PC-3 (cell line): ENCODE results near the gene RNF157. TPM values are rescaled to one million over a fixed set of nuclear protein-coding genes. Genes with fewer than 3 reads are reported as not detected.

ENCODE experiments used
- ATAC-seq: fragments of 200-7000 bp; cut with Tn5 transposase; 2 replicates; pipeline ENCODE4 v1.9.1; 2020; ENCODE audit warnings: mild to moderate bottlenecking, moderate library complexity
- BruUV-seq: library from RNA; stranded (reverse); fragments of 400-500 nt; replicated peaks from 2 replicates; lab custom pipeline; 2021; lab: Mats Ljungman, UMichigan
- CTCF ChIA-PET: fragments of 300-600 bp; sonication (Branson Sonifier 250); formaldehyde crosslinking; loops from one replicate; lab custom pipeline; 2022; ENCODE audit warnings: antibody characterized with exemption; lab: Charles Lee
- POLR2A ChIA-PET: fragments of 300-600 bp; sonication (Branson Sonifier 250); formaldehyde crosslinking; loops from one replicate; lab custom pipeline; 2022; ENCODE audit warnings: antibody characterized with exemption; ENCODE audit not compliant: unreplicated experiment; lab: Charles Lee
- DNase-seq: peaks from one replicate; pipeline ENCODE4 v3.0.0-alpha.2; 2015
- H2AFZ ChIP-seq: fragments of 300-600 bp; sonication (generic); 2 replicates; pipeline ENCODE4 v1.6.0; 2016; ENCODE audit warnings: antibody characterized with exemption, low read length
- H3F3A ChIP-seq: fragments of 300-600 bp; sonication (generic); one replicate; pipeline ENCODE4 v1.6.0; 2017; ENCODE audit warnings: antibody characterized with exemption, low read length, control low read depth, mild to moderate bottlenecking; ENCODE audit not compliant: unreplicated experiment
- H3K27ac ChIP-seq: fragments of 300-600 bp; sonication (generic); 2 replicates; pipeline ENCODE4 v1.5.1; 2016; ENCODE audit warnings: mild to moderate bottlenecking, low read length
- H3K27me3 ChIP-seq: fragments of 300-600 bp; sonication (generic); 2 replicates; pipeline ENCODE4 v1.6.1; 2016; ENCODE audit warnings: low read length, mixed read lengths
- H3K36me3 ChIP-seq: fragments of 300-600 bp; sonication (generic); 2 replicates; pipeline ENCODE4 v1.6.1; 2016; ENCODE audit warnings: low read depth, mixed run types, low read length, mixed read lengths
- H3K4me1 ChIP-seq: fragments of 300-600 bp; sonication (generic); 2 replicates; pipeline ENCODE4 v1.5.1; 2016; ENCODE audit warnings: low read length; ENCODE audit not compliant: insufficient read depth
- H3K4me2 ChIP-seq: fragments of 300-600 bp; sonication (generic); 2 replicates; pipeline ENCODE4 v1.6.0; 2016; ENCODE audit warnings: low read length
- H3K4me3 ChIP-seq: fragments of 300-600 bp; sonication (generic); 2 replicates; pipeline ENCODE4 v1.5.1; 2016; ENCODE audit warnings: mild to moderate bottlenecking, low read length, mixed read lengths
- H3K79me2 ChIP-seq: fragments of 300-600 bp; sonication (generic); 2 replicates; pipeline ENCODE4 v1.6.1; 2017; ENCODE audit warnings: low read length, mixed read lengths
- H3K9ac ChIP-seq: fragments of 300-600 bp; sonication (generic); 2 replicates; pipeline ENCODE4 v1.6.0; 2016; ENCODE audit warnings: mild to moderate bottlenecking, low read length
- H3K9me2 ChIP-seq: fragments of 300-600 bp; sonication (generic); replicated peaks from 2 replicates; pipeline ENCODE4 v1.6.1; 2016; ENCODE audit warnings: mixed run types, low read length, mixed read lengths
- H3K9me3 ChIP-seq: fragments of 300-600 bp; sonication (generic); 2 replicates; pipeline ENCODE4 v1.6.1; 2016; ENCODE audit warnings: low read length, mixed read lengths
- H4K20me1 ChIP-seq: fragments of 300-600 bp; sonication (generic); 2 replicates; pipeline ENCODE4 v1.6.1; 2016; ENCODE audit warnings: low read length, mixed read lengths
- EZH2 ChIP-seq: fragments of 300-600 bp; sonication (generic); IDR thresholded peaks from one replicate; pipeline ENCODE4 v1.6.1; 2017; ENCODE audit warnings: antibody characterized with exemption, mild to moderate bottlenecking, low read length; ENCODE audit not compliant: unreplicated experiment
- EZH2phosphoT487 ChIP-seq: fragments of 300-600 bp; sonication (generic); IDR thresholded peaks from 2 replicates; pipeline ENCODE4 v1.6.1; 2018; ENCODE audit warnings: mild to moderate bottlenecking, antibody characterized with exemption, low read length, borderline replicate concordance
- intact Hi-C: fragments of 100-400 bp; cut with micrococcal nuclease; formaldehyde crosslinking; loops from 2 replicates; pipeline ENCODE4 v1.9.0; 2023
- total RNA-seq: library from RNA; depleted of rRNA; stranded (reverse); fragments of >200 nt; gene quantifications from 2 replicates; pipeline ENCODE4 v1.2.3, GENCODE V29; 2014
- TF ChIP-seq, protein P1 (sequence below): fragments of 300-600 bp; sonication (generic); conservative IDR thresholded peaks from 2 replicates; pipeline ENCODE4 v1.5.1; 2017; ENCODE audit warnings: antibody characterized with exemption, low read depth, mild to moderate bottlenecking, low read length

The RNF157 gene
- total RNA-seq, 1 experiment from 2014 or later: 7.4 TPM

DNA sequence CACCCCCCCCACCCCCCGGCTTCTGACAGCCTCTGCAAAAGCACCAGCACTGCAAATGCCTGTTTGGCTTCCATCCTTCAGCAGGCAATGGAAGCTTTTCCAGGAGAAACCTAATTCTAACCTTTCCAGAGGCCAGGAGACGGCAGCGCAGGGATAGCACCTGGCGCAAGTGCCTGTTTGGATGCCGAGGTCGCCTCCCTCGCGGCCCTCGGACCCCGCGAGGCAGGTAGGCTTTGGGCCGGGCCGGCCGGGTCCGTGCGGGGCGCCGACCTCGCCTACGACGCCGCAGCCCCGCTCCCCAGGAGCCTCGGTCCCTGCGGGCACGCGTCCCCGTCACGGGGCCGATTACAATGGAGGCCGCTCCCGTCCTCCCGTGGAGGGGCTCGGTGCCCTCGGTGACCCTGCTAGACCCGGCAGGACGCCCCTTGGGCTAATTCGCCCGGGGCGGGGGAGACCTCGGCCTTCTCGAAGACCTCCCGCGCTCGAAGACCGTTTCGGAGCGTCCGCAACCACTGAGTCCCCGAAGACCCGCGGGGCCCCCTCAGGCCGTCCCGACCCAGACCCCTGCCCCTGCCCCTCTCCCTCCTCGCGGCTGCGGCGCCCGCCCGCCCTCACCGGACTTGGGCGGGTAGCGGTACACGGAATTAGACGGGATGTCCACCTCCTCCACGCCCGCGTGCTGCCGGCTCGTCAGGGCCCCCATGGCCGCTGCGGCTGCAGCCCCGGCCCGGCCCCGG lies 587 bp downstream of the RNF157 start:
- Histone ChIP-seq H3K4me1 (peaks cover 16% of the 10 kb centered on the region; the same call in 1 of the 2 replicates), H2AFZ (peak overlapping the region; percentile 33; the same call in 1 of the 2 replicates), H3K4me3 (peak overlapping the region; percentile 45), H3K9me2 (no peaks in the 10 kb centered on the region), H3K79me2 (no peaks in the 10 kb centered on the region), H3F3A (no peaks in the 10 kb centered on the region), H3K36me3 (no peaks in the 10 kb centered on the region), H4K20me1 (no peaks in the 10 kb centered on the region), H3K9ac (no peak overlapping the region), H3K27me3 (no peaks in the 10 kb centered on the region), H3K4me2 (peak overlapping the region; percentile 62), H3K27ac (no peak overlapping the region), H3K9me3 (no peaks in the 10 kb centered on the region)
- TF ChIP-seq, protein P1, sequence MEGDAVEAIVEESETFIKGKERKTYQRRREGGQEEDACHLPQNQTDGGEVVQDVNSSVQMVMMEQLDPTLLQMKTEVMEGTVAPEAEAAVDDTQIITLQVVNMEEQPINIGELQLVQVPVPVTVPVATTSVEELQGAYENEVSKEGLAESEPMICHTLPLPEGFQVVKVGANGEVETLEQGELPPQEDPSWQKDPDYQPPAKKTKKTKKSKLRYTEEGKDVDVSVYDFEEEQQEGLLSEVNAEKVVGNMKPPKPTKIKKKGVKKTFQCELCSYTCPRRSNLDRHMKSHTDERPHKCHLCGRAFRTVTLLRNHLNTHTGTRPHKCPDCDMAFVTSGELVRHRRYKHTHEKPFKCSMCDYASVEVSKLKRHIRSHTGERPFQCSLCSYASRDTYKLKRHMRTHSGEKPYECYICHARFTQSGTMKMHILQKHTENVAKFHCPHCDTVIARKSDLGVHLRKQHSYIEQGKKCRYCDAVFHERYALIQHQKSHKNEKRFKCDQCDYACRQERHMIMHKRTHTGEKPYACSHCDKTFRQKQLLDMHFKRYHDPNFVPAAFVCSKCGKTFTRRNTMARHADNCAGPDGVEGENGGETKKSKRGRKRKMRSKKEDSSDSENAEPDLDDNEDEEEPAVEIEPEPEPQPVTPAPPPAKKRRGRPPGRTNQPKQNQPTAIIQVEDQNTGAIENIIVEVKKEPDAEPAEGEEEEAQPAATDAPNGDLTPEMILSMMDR: no peak
- TF ChIP-seq EZH2phosphoT487: no peak
- TF ChIP-seq EZH2: no peak
- no TSS peak for BruUV-seq
- intact Hi-C loops: loop anchor here (1.0 kb wide), 1 partner anchor 13 kb away; no protein-coding TSS in a partner anchor
- ChIA-PET POLR2A (no interaction called here), CTCF (no interaction called here)
- ATAC-seq: no peak
- no peak for DNase-seq

DNA sequence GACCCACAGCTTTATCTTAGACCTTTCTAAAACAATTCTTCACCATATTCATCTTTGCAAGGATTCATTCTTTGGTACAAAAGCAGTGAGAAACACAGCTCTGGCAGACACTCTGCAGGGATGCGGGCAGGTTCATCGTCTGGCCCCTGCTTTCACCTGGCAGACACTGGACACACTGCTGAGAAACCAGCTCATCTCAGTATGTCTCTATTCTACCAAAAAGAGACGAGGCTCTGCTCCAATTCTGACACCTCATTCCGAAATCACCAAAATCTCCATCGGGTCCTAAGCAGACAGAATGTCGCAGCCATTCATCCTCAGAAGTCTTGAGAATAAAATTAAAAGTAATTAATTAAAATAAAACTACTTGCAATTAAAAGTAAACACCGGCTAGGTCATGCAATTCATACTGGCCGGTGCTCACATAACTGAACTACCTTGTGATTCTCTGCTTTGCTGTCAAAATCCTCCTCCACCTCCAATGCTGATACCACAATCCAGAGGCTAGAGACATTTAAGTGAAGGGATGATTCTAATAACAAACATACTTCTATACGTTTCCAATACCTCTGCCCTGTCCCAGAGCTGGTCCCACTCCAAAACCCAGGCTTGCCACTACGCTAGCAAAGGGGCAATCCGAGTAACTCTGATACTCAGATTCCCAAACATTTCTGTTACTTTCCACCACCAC lies 1.3 kb downstream of the RNF157 start:
- peaks cover 22% of the 10 kb centered on the region; the same call in 1 of the 2 replicates for H3K4me1 ChIP-seq
- no peaks in the 10 kb centered on the region for H3K9me3 ChIP-seq
- no peak overlapping the region for H3K9ac ChIP-seq
- ChIA-PET CTCF (interaction anchor here (0.6 to 1.1 kb wide), 2 partner anchors 59 to 109 kb away, joined by 5 to 10 read pairs; no protein-coding TSS in a partner anchor), POLR2A (interaction anchor here (0.6 kb wide), 1 partner anchor 26 kb away, joined by 3 read pairs; the partner anchor contains the start of gene UBALD2)
- no peak overlapping the region for H3K27ac ChIP-seq
- no peak overlapping the region for H3K4me3 ChIP-seq
- no peak overlapping the region for H2AFZ ChIP-seq
- H3K27me3 ChIP-seq: no peaks in the 10 kb centered on the region
- no peaks in the 10 kb centered on the region for H3K36me3 ChIP-seq
- H3K79me2 ChIP-seq: no peaks in the 10 kb centered on the region
- no peaks in the 10 kb centered on the region for H3F3A ChIP-seq
- no peak overlapping the region for H3K4me2 ChIP-seq
- no peak for ATAC-seq
- intact Hi-C loops: no loop called here
- no peaks in the 10 kb centered on the region for H3K9me2 ChIP-seq
- BruUV-seq: TSS peak; percentile 36
- H4K20me1 ChIP-seq: no peaks in the 10 kb centered on the region
- TF ChIP-seq EZH2 (no peak), EZH2phosphoT487 (no peak)
- TF ChIP-seq, protein P1: no peak
- DNase-seq: no peak
